IPS DF 19.7 (cell line): Measurements from ENCODE around the gene TAF4B.

Experiments
- DNase-seq: peaks from one replicate; pipeline ENCODE4 v3.0.0-alpha.2; 2013; ENCODE audit warnings: low read depth, low spot score

The TAF4B gene

GRCh38 chr18:26383454-26384270, 157.4 kb downstream of the TAF4B start:
- peak; percentile 17 for DNase-seq

- no peak for DNase-seq
Measured at GRCh38 chr18:26386002-26386401, 159.8 kb downstream of the TAF4B start.

GRCh38 chr18:26386441-26386840, 160.2 kb downstream of the TAF4B start:
- DNase-seq = no peak

- DNase-seq = no peak
Measured at GRCh38 chr18:26394047-26394654, 167.9 kb downstream of the TAF4B start.

- DNase-seq = no peak
Measured at GRCh38 chr18:26397019-26397418, 170.8 kb downstream of the TAF4B start.

- DNase-seq = no peak
Measured at GRCh38 chr18:26403491-26403890, 177.2 kb downstream of the TAF4B start.

GRCh38 chr18:26405190-26405801, 179.1 kb downstream of the TAF4B start:
- DNase-seq = no peak

- no peak for DNase-seq
Measured at GRCh38 chr18:26406324-26406723, 180.1 kb downstream of the TAF4B start.

GRCh38 chr18:26406854-26407517, 180.7 kb downstream of the TAF4B start:
- DNase-seq = no peak

GRCh38 chr18:26407736-26408601, 181.7 kb downstream of the TAF4B start:
- DNase-seq = no peak

GRCh38 chr18:26409091-26409490, 182.8 kb downstream of the TAF4B start:
- no peak for DNase-seq

GRCh38 chr18:26414901-26415440, 188.7 kb downstream of the TAF4B start:
- DNase-seq = no peak

GRCh38 chr18:26415631-26416030, 189.4 kb downstream of the TAF4B start:
- no peak for DNase-seq

GRCh38 chr18:26416652-26417150, 190.5 kb downstream of the TAF4B start:
- DNase-seq = no peak

- DNase-seq = no peak
Measured at GRCh38 chr18:26417190-26417589, 190.9 kb downstream of the TAF4B start.

- no peak for DNase-seq
Measured at GRCh38 chr18:26418225-26418624, 192.0 kb downstream of the TAF4B start.

GRCh38 chr18:26419746-26420145, 193.5 kb downstream of the TAF4B start:
- DNase-seq = no peak

- DNase-seq = no peak
Measured at GRCh38 chr18:26421503-26421902, 195.3 kb downstream of the TAF4B start.

- no peak for DNase-seq
Measured at GRCh38 chr18:26421931-26422330, 195.7 kb downstream of the TAF4B start.

- DNase-seq = no peak
Measured at GRCh38 chr18:26422472-26423162, 196.4 kb downstream of the TAF4B start.
